BLaER1 treated with 17β-estradiol and CSF1 and Interleukin-3, amounts not matched to agents 10 nM and 100 nM (cell line): ENCODE data around the gene PFKP.

Experiments
- H3K27ac ChIP-seq, 11 experiments: shearing (Covaris generic); formaldehyde crosslinking; 2 replicates each; pipeline ENCODE4 v1.8.1; 2022
- H3K27me3 ChIP-seq, 11 experiments: shearing (Covaris generic); formaldehyde crosslinking; 2 replicates each; pipeline ENCODE4 v1.8.1; 2022
- H3K36me3 ChIP-seq, 11 experiments: shearing (Covaris generic); formaldehyde crosslinking; 2 replicates each; pipeline ENCODE4 v1.8.1; 2022
- H3K4me1 ChIP-seq, 10 experiments: shearing (Covaris generic); formaldehyde crosslinking; 2 replicates each; pipeline ENCODE4 v1.8.1; 2022
- H3K4me2 ChIP-seq, 11 experiments: shearing (Covaris generic); formaldehyde crosslinking; 2 replicates each; pipeline ENCODE4 v1.8.1; 2022
- H3K4me3 ChIP-seq, 10 experiments: shearing (Covaris generic); formaldehyde crosslinking; 2 replicates each; pipeline ENCODE4 v1.8.1; 2022
- H3K9ac ChIP-seq, 11 experiments: shearing (Covaris generic); formaldehyde crosslinking; 2 replicates each; pipeline ENCODE4 v1.8.1; 2022
- H3K9me3 ChIP-seq, 11 experiments: shearing (Covaris generic); formaldehyde crosslinking; replicated peaks in 1 of 11; 2 replicates each; pipeline ENCODE4 v1.8.1; 2022
- H4K20me1 ChIP-seq, 11 experiments: shearing (Covaris generic); formaldehyde crosslinking; 2 replicates each; pipeline ENCODE4 v1.8.1; 2022
- Cebpa-rat ChIP-seq, 11 experiments: shearing (Covaris generic); IDR thresholded peaks; 2 replicates each; pipeline ENCODE4 v1.8.1; 2022

PFKP gene

GRCh38 chr10:3113343-3113720 is 46.0 kb downstream of the PFKP start:
- Histone ChIP-seq H4K20me1 (peaks cover 0 to 95% (median 59%) of the 10 kb centered on the region in 11 experiments; a peak in 20 of 22 replicates), H3K9me3 (no peaks in the 10 kb centered on the region), H3K9ac (no peak overlapping the region), H3K4me2 (no peak overlapping the region), H3K4me3 (no peak overlapping the region), H3K36me3 (peaks cover 97 to 100% (median 99%) of the 10 kb centered on the region in 11 experiments), H3K4me1 (peaks cover 0 to 30% (median 20%) of the 10 kb centered on the region in 10 experiments; a peak in 15 of 20 replicates), H3K27ac (no peak overlapping the region), H3K27me3 (no peaks in the 10 kb centered on the region)
- no peak for TF ChIP-seq Cebpa-rat (IDR thresholded peaks at IDR 0.05)

- no peak overlapping the region for H3K9ac ChIP-seq
- no peaks in the 10 kb centered on the region for H3K27me3 ChIP-seq
- no peak for TF ChIP-seq Cebpa-rat (IDR thresholded peaks at IDR 0.05)
- H4K20me1 ChIP-seq: peaks cover 0 to 89% (median 54%) of the 10 kb centered on the region in 11 experiments; a peak in 20 of 22 replicates
- H3K9me3 ChIP-seq: no peaks in the 10 kb centered on the region
- peaks cover 95 to 100% (median 100%) of the 10 kb centered on the region in 11 experiments for H3K36me3 ChIP-seq
- H3K4me3 ChIP-seq: no peak overlapping the region
- no peak overlapping the region for H3K4me2 ChIP-seq
- peaks cover 0 to 17% (median 12%) of the 10 kb centered on the region in 10 experiments; a peak in 15 of 20 replicates for H3K4me1 ChIP-seq
- H3K27ac ChIP-seq: no peak overlapping the region
These were observed 48.3 kb downstream of the PFKP start for GRCh38 chr10:3115685-3116084.

DNA sequence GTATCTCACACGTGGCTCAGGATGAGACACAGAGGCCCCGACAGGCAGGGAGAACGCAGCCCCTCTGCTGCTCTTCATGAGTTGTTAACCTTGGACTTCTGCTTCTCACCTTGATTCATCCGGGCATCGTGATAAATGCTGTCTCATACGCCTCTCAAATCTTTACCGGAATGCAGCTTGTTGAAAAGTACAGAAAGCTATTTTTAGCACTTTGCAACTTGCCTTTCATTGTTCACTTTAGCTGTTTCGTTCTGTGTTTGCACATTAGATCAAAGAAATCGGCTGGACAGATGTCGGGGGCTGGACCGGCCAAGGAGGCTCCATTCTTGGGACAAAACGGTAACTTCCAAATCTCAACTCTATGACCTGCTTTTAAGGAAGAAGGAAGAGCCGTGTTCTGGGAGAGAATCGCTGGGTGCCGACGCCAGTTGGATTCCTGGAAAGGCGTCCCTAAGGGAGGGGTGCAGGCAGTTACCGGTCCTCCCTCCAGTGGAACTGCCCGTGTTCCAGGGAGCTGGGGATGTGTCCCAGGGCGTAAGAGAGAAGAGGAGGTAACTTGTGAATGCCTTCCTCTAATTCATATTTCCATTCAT is 49.3 kb downstream of the PFKP start:
- Histone ChIP-seq H3K4me2 (no peak overlapping the region), H4K20me1 (peaks cover 0 to 86% (median 45%) of the 10 kb centered on the region in 11 experiments; a peak in 19 of 22 replicates), H3K9me3 (no peaks in the 10 kb centered on the region), H3K9ac (no peak overlapping the region), H3K36me3 (peaks cover 95 to 100% (median 100%) of the 10 kb centered on the region in 11 experiments), H3K4me3 (no peak overlapping the region), H3K27ac (no peak overlapping the region), H3K27me3 (no peaks in the 10 kb centered on the region), H3K4me1 (peaks cover 0 to 8% (median 3%) of the 10 kb centered on the region in 10 experiments; a peak in 14 of 20 replicates)
- no peak for TF ChIP-seq Cebpa-rat (IDR thresholded peaks at IDR 0.05)

- no peak for TF ChIP-seq Cebpa-rat (IDR thresholded peaks at IDR 0.05)
- Histone ChIP-seq H4K20me1 (peaks cover 0 to 86% (median 45%) of the 10 kb centered on the region in 11 experiments; a peak in 18 of 22 replicates), H3K9ac (no peak overlapping the region), H3K27ac (no peak overlapping the region), H3K4me1 (peaks cover 0 to 5% (median 0%) of the 10 kb centered on the region in 10 experiments; a peak in 1 of 20 replicates), H3K36me3 (peaks cover 95 to 100% (median 100%) of the 10 kb centered on the region in 11 experiments), H3K27me3 (no peaks in the 10 kb centered on the region), H3K4me3 (no peak overlapping the region), H3K4me2 (no peak overlapping the region), H3K9me3 (no peaks in the 10 kb centered on the region)
These were observed 50.1 kb downstream of the PFKP start for GRCh38 chr10:3117486-3117885.

DNA sequence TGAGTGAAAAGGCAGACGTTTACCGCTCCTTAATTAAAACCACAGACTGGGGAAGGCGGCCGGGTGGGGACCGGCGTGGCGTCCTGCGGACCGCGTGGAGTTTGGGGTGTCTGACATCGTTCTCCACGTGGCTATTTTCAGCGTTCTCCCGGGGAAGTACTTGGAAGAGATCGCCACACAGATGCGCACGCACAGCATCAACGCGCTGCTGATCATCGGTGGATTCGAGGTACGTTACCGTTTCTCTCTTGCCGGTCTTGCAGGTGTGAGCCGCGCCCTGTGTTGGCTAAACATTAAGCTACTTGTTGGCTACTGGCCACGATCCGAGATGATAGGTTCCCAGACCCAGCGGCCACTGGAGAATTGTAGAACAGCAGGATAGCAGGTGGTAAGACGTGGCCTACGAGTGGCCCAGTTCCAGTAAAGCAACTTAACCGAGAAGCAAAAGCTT is 51.3 kb downstream of the PFKP start:
- H3K27ac ChIP-seq: no peak overlapping the region
- no peaks in the 10 kb centered on the region for H3K27me3 ChIP-seq
- no peak overlapping the region for H3K4me3 ChIP-seq
- peaks cover 0 to 6% (median 0%) of the 10 kb centered on the region in 10 experiments; a peak in 1 of 20 replicates for H3K4me1 ChIP-seq
- H3K9ac ChIP-seq: no peak overlapping the region
- H3K36me3 ChIP-seq: peaks cover 95 to 100% (median 100%) of the 10 kb centered on the region in 11 experiments
- H4K20me1 ChIP-seq: peaks cover 0 to 88% (median 53%) of the 10 kb centered on the region in 11 experiments; a peak in 18 of 22 replicates
- no peak for TF ChIP-seq Cebpa-rat (IDR thresholded peaks at IDR 0.05)
- H3K4me2 ChIP-seq: no peak overlapping the region
- H3K9me3 ChIP-seq: no peaks in the 10 kb centered on the region

DNA sequence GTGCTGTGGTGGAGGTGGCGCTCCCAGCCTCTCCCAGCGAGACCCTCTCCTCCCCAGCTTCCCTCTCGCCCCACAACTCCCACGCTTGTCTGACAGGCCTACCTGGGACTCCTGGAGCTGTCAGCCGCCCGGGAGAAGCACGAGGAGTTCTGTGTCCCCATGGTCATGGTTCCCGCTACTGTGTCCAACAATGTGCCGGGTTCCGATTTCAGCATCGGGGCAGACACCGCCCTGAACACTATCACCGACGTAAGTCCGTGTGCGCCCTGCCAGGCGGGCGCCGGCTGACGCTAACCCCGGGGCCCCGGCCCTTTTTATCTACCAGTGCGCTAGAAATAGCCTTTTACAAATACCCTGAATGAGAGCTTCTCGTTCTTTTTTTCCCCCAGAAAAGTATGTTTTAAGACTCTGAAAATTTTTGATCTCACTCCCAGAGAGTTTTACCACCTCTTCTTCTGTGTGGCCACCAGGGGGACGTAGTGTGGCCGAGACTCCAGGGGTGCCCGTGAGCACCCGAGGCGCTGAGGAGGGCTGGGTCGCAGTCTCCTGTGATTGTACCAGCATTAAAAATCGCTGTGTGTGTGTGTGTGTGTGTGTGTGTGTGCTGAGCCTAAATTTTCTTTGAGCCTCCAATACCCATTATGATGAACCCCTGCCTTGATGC is 52.6 kb downstream of the PFKP start:
- Histone ChIP-seq H3K9ac (no peak overlapping the region), H3K36me3 (peaks cover 91 to 100% (median 99%) of the 10 kb centered on the region in 11 experiments), H3K4me3 (no peak overlapping the region), H3K27me3 (no peaks in the 10 kb centered on the region), H3K4me1 (peaks cover 3 to 15% (median 6%) of the 10 kb centered on the region in 10 experiments; a peak in 18 of 20 replicates), H3K4me2 (no peak overlapping the region), H3K9me3 (no peaks in the 10 kb centered on the region), H3K27ac (no peak overlapping the region), H4K20me1 (peaks cover 0 to 88% (median 62%) of the 10 kb centered on the region in 11 experiments; a peak in 20 of 22 replicates)
- TF ChIP-seq Cebpa-rat (IDR thresholded peaks at IDR 0.05): no peak

- peaks cover 82 to 100% (median 89%) of the 10 kb centered on the region in 11 experiments for H3K36me3 ChIP-seq
- H3K4me2 ChIP-seq: no peak overlapping the region
- H4K20me1 ChIP-seq: peaks cover 8 to 88% (median 65%) of the 10 kb centered on the region in 11 experiments; a peak in 21 of 22 replicates
These were observed 54.7 kb downstream of the PFKP start for GRCh38 chr10:3122034-3122433.

GRCh38 chr10:3122486-3123205 is 55.3 kb downstream of the PFKP start:
- no peak for TF ChIP-seq Cebpa-rat (IDR thresholded peaks at IDR 0.05)
- Histone ChIP-seq H4K20me1 (peaks cover 8 to 88% (median 65%) of the 10 kb centered on the region in 11 experiments; a peak in 21 of 22 replicates), H3K36me3 (peaks cover 79 to 100% (median 87%) of the 10 kb centered on the region in 11 experiments), H3K4me3 (no peak overlapping the region), H3K9ac (no peak overlapping the region), H3K4me2 (no peak overlapping the region), H3K27ac (no peak overlapping the region), H3K4me1 (peaks cover 28 to 40% (median 33%) of the 10 kb centered on the region in 10 experiments), H3K27me3 (no peaks in the 10 kb centered on the region), H3K9me3 (0 out of 22 replicates have a peak, but pooled peaks cover 0 to 3% (median 0%) of the 10 kb centered on the region in 11 experiments)

More at GRCh38 chr10:3122034-3122433, 54.7 kb downstream of the PFKP start:
- Histone ChIP-seq H3K9ac (no peak overlapping the region), H3K27me3 (no peaks in the 10 kb centered on the region), H3K27ac (no peak overlapping the region), H3K4me3 (no peak overlapping the region), H3K9me3 (no peaks in the 10 kb centered on the region), H3K4me1 (peaks cover 24 to 36% (median 27%) of the 10 kb centered on the region in 10 experiments)
- no peak for TF ChIP-seq Cebpa-rat (IDR thresholded peaks at IDR 0.05)
